HG02981 (cell line): ENCODE data around the gene ELK4.

ENCODE experiments used
- ATAC-seq: cut with Tn5 transposase; IDR thresholded peaks from one replicate; pipeline ENCODE4 v1.9.1; 2021; ENCODE audit warnings: mild to moderate bottlenecking, moderate library complexity; ENCODE audit not compliant: unreplicated experiment

Gene ELK4

DNA sequence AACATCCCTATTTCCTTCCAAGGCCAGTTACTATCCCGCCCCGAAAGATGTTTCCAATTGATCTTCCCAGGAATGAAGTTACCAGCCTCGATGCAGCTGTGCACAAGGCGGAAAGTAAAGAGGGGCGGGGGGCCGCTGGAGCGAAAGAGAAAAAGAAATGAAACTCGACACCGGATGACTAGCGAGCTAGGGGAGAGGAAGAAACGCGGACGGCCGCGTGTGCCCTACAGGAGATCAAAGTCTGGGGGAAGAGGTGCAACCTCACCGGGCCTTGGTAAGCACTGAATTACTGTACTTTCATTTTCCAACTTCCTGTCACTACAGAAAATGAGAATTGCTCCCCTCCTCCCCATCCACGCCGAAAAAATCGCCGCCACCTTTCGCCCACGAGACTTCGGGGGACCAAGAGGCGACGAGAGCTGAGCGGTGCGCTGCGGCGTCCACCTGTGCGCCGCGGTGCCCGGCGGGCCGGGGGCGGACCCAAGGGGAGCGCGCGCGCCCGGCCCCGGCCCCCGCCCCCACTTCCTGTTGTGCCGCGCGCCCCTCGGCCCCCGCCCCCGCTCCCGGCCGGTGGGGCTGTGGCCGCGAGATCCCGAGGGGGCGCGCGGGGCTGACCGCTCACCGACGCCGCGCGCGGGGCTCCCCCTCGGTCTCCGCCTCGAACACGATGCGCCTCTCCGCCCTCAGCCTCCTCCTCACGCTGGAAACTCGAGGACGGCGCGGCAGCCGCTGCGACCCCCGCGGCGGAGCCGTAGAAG lies 622 bp downstream of the ELK4 start:
- ATAC-seq: peak; percentile 60

GRCh38 chr1:205630651-205631009 lies 1.2 kb downstream of the ELK4 start:
- no peak for ATAC-seq

DNA sequence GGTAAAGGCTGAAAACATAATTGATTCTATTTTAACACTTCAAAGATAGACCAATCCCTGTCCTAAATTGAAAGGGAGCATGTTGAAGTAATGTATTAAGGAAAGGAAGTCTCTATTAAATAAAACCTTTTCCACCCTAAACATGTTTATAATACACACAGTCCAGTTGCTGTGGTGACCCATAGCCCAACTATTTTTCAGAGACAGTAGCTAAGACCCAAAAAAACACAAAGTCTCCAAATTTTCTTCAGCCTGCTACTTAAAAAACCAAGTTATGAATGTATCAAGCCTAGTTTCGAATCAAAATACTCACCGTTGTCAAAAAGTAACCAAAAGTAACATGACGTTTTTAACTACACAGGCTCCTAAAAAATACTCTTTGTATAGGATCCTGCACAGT lies 1.6 kb downstream of the ELK4 start:
- ATAC-seq: no peak

DNA sequence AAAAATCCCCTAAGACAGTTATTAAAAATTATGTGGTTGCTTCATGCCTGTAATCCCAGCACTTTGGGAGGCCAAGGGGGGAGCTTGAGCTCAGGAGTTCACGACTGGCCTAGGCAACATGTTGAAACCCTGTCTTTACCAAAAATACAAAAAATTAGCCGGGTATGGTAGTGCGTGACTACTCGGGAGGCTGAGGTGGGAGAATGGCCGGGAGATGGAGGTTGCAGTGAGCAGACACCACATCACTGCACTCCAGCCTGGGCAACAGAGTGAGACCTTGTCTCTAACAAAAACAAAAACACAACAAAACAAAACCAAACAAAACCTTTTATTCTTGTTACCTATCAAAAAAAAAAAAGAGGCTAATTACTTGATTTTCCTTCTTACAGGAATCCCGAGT lies 2.1 kb downstream of the ELK4 start:
- ATAC-seq: no peak

DNA sequence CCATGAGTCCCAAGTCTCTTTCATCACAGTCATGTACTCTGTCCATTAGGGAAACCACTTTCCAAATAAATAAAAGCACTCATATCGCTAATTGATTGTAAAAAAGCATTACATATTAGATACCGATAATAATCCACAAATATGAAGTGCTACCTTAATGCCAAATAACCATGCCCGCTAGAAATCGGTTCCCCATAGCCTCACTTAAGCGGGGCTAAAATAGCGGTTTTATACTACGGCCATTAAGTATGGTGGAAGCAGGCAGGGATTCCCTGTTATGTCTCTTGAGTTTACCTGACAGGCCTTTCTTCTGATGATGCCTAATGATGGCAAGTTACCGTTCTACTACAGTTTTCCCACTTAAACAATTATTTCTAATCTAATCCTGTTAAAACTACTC lies 3.9 kb downstream of the ELK4 start:
- ATAC-seq: no peak

GRCh38 chr1:205626216-205626615 lies 5.6 kb downstream of the ELK4 start:
- ATAC-seq: no peak

GRCh38 chr1:205623646-205624045 lies 8.2 kb downstream of the ELK4 start:
- no peak for ATAC-seq

DNA sequence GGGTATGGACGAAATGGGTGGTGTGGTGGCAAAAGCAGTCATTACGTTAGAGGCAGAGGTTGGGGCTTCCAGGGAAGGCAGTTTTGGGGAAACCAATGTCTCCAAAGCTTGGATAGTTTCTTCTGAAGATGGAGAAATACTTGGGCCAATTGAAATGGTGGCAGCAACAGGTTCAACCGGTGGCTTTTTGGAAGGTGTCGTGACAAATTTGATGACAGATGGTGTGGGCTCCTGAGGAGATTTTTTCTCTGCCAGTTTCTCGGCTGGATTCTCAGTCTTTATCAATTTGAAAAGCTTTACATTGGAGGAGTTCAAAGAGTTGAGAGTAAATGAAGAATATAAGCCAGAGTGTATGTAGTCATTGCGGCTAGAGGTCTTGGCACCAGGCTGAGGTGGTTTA lies 11.5 kb downstream of the ELK4 start:
- no peak for ATAC-seq

GRCh38 chr1:205619376-205619775 lies 12.4 kb downstream of the ELK4 start:
- ATAC-seq: no peak

- ATAC-seq: peak; percentile 59
These were observed 15.1 kb downstream of the ELK4 start for GRCh38 chr1:205616563-205617293.

GRCh38 chr1:205615789-205616188 lies 16.0 kb downstream of the ELK4 start:
- ATAC-seq: no peak

- ATAC-seq: no peak
These were observed 17.9 kb downstream of the ELK4 start for GRCh38 chr1:205613854-205614412.

GRCh38 chr1:205612556-205612955 lies 19.3 kb downstream of the ELK4 start:
- ATAC-seq: no peak

DNA sequence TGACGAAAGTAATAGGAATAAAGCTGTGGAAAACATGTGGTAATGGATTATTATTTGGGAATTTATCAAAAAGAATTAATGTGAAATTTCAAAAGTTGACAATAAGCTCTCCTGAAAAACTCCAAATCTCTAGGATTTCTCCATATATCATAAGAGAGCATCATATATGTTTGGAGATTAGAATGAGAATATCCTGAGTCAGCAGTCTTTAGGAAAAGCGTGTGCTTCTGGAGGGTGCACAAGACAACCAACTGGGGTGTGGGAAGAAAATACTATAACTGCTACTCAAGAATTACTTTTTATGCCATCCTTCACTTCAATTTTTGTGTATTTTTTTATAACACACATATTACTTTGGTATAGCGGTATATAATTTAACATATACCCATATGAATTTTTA lies 19.7 kb downstream of the ELK4 start:
- ATAC-seq: no peak

DNA sequence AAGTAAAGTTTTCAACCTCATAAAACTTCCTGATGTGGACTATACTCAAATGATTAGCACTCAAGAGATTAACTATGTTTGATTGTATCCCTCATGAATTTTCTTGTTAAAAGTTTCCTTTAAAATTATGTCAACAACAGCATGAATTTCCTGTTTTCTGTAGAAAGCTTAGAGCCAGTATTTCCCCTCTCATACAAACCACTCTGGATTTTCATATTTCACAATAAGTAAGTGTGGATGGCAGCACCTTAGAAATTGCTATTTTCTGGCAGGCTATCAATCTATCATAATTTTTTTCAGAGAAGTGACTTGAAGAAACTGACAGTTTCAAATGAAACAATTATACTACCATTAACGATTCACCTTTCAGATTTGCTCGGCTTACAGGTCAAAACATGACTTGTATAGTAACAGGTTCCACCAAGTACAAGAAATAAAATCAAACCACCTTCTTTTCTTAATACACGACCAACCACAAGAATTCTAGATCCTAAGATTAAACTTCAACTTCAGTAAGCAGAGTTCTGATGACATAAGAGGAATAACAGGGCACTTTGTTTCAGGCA lies 20.8 kb downstream of the ELK4 start:
- ATAC-seq: no peak

- ATAC-seq: no peak
These were observed 21.8 kb downstream of the ELK4 start for GRCh38 chr1:205610036-205610435.

- no peak for ATAC-seq
These were observed 26.8 kb downstream of the ELK4 start for GRCh38 chr1:205604825-205605505.

- no peak for ATAC-seq
These were observed 27.8 kb downstream of the ELK4 start for GRCh38 chr1:205604059-205604458.

DNA sequence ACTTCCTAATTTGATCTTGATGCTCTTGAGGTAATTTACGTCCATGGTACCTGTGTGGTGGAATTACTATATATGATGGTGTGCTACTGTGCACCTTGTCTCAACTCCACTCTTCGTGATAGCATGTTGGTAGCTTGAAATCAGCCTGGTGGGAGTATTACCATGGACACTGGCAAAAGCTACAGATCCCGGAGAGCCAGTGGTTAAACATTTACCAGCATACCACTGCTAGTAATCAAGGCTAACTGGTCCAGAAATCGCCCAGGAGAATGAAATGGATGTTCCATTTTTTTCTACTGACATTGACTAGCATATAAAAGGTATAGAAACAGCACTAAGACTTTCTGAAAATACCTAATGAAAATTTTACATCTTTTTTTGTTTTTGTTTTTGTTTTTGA lies 30.6 kb downstream of the ELK4 start:
- no peak for ATAC-seq

GRCh38 chr1:205600085-205600484 lies 31.7 kb downstream of the ELK4 start:
- peak; percentile 58 for ATAC-seq

DNA sequence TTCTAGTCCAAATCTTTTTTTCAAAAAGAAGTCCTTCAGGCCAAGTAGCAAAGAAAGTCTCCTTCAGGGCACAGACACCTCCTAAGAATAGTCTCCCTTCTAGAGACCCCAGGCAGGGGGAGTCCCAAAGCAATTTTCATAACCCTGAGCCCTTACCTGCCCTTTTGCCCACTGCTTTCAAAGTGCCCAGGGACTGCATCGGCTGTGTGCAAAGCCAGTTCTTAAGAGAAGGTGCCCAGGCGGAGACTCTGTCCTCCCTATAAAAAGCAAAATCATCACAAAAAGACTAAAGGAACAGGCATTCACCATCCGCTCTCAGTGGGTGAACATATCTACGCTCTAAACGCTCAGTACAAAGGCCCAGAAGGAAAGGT lies 32.2 kb downstream of the ELK4 start:
- ATAC-seq: no peak
